ENCODE results near the gene CDKN2D.

- no peak for TF ChIP-seq ZNF12 (CRISPR knock-in tag; IDR thresholded peaks at IDR 0.05)
- TF ChIP-seq SMAD1 (CRISPR knock-in tag; IDR thresholded peaks at IDR 0.05; ENCODE audit: borderline replicate concordance, low read depth) = no peak
- TF ChIP-seq KLF13 (CRISPR knock-in tag; IDR thresholded peaks at IDR 0.05) = no peak
- TF ChIP-seq ZBTB3 (CRISPR knock-in tag; IDR thresholded peaks at IDR 0.05; ENCODE audit: borderline replicate concordance, low read depth) = no peak
- no peak for TF ChIP-seq HDAC6 (IDR thresholded peaks at IDR 0.05; ENCODE audit: low read depth, low read length)
- TF ChIP-seq ZBTB4 (CRISPR knock-in tag; IDR thresholded peaks at IDR 0.05; ENCODE audit: borderline replicate concordance) = no peak
- TF ChIP-seq TAF1 (CRISPR knock-in tag; IDR thresholded peaks at IDR 0.05) = no peak
- TF ChIP-seq NFATC3 (CRISPR knock-in tag; IDR thresholded peaks at IDR 0.05) = no peak
- no peak for TF ChIP-seq MNT (IDR thresholded peaks at IDR 0.05)
These were observed 24.5 kb downstream of the CDKN2D start for GRCh38 chr19:10544242-10544752.

Measured in HepG2 (cell line).